Calu3 (cell line): Measurements from ENCODE around the gene SLC35E4. TPM values are rescaled to one million over a fixed set of nuclear protein-coding genes. Genes with fewer than 3 reads are reported as not detected.

Experiments used
- BruUV-seq: library from RNA; stranded (reverse); fragments of 400-500 nt; replicated peaks from 2 replicates; lab custom pipeline; 2021; lab: Mats Ljungman, UMichigan
- CTCF ChIA-PET: fragments of 300-600 bp; sonication (Branson Sonifier 250); formaldehyde crosslinking; loops from one replicate; lab custom pipeline; 2022; ENCODE audit warnings: antibody characterized with exemption; lab: Charles Lee
- DNase-seq: peaks from one replicate; pipeline ENCODE4 v3.0.0; 2022
- H3K27ac Mint-ChIP-seq: one replicate; pipeline ENCODE4 v1.8.0; 2022; ENCODE audit warnings: mixed read lengths; ENCODE audit not compliant: unreplicated experiment
- H3K27me3 Mint-ChIP-seq: one replicate; pipeline ENCODE4 v1.8.0; 2022; ENCODE audit warnings: mixed read lengths; ENCODE audit not compliant: unreplicated experiment
- H3K36me3 Mint-ChIP-seq: one replicate; pipeline ENCODE4 v1.8.0; 2022; ENCODE audit warnings: mild to moderate bottlenecking, moderate library complexity, mixed read lengths; ENCODE audit not compliant: insufficient read depth, unreplicated experiment
- H3K4me1 Mint-ChIP-seq: one replicate; pipeline ENCODE4 v1.8.0; 2022; ENCODE audit warnings: mild to moderate bottlenecking, low read depth, mixed read lengths; ENCODE audit not compliant: unreplicated experiment
- H3K4me3 Mint-ChIP-seq: one replicate; pipeline ENCODE4 v1.8.0; 2022; ENCODE audit warnings: mild to moderate bottlenecking, low read depth, moderate library complexity, mixed read lengths; ENCODE audit not compliant: unreplicated experiment
- H3K9me3 Mint-ChIP-seq: one replicate; pipeline ENCODE4 v1.8.0; 2022; ENCODE audit warnings: low read depth, mixed read lengths; ENCODE audit not compliant: unreplicated experiment
- intact Hi-C: fragments of 100-400 bp; cut with micrococcal nuclease; formaldehyde crosslinking; loops from one replicate; pipeline ENCODE4 v1.10.0; 2022; ENCODE audit not compliant: unreplicated experiment
- total RNA-seq: library from RNA; stranded (reverse); gene quantifications from 2 replicates; pipeline ENCODE4 v1.2.3, GENCODE V29; 2022
- TF ChIP-seq, protein P1 (sequence below): fragments of 200-600 bp; IDR thresholded peaks from one replicate; pipeline ENCODE4 v1.8.0; 2022; ENCODE audit warnings: antibody characterized with exemption; ENCODE audit not compliant: unreplicated experiment

The SLC35E4 gene
- total RNA-seq, 1 experiment from 2014 or later = 3.2 TPM

DNA sequence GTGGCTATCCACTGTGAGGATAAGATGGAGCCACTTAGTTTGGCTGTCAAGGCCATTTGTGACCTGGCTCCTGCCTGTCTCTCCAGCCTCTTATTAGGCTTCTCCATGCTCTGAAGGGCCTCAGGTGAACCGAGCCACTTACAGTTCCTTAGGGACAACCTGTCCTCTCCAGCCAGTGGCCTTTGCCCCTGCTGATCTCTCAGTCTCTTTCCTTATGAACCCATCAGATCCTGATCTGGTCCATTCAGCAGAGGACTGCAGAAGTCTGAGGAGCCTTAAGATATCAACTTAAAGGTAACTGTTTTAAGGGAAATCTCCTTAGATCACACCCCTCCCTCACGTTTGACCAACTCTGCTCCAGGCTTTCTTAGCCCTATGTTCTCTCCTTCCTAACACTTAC lies 29.7 kb downstream of the SLC35E4 start:
- TF ChIP-seq, protein P1, sequence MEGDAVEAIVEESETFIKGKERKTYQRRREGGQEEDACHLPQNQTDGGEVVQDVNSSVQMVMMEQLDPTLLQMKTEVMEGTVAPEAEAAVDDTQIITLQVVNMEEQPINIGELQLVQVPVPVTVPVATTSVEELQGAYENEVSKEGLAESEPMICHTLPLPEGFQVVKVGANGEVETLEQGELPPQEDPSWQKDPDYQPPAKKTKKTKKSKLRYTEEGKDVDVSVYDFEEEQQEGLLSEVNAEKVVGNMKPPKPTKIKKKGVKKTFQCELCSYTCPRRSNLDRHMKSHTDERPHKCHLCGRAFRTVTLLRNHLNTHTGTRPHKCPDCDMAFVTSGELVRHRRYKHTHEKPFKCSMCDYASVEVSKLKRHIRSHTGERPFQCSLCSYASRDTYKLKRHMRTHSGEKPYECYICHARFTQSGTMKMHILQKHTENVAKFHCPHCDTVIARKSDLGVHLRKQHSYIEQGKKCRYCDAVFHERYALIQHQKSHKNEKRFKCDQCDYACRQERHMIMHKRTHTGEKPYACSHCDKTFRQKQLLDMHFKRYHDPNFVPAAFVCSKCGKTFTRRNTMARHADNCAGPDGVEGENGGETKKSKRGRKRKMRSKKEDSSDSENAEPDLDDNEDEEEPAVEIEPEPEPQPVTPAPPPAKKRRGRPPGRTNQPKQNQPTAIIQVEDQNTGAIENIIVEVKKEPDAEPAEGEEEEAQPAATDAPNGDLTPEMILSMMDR = no peak
- Mint-ChIP-seq H3K4me1 (peaks cover 19% of the 10 kb centered on the region), H3K9me3 (no peaks in the 10 kb centered on the region), H3K27me3 (peaks cover 11% of the 10 kb centered on the region), H3K36me3 (peaks cover 27% of the 10 kb centered on the region), H3K4me3 (no peak overlapping the region), H3K27ac (no peak overlapping the region)
- no TSS peak for BruUV-seq
- CTCF ChIA-PET = no interaction called here
- intact Hi-C loops = no loop called here
- no peak for DNase-seq

DNA sequence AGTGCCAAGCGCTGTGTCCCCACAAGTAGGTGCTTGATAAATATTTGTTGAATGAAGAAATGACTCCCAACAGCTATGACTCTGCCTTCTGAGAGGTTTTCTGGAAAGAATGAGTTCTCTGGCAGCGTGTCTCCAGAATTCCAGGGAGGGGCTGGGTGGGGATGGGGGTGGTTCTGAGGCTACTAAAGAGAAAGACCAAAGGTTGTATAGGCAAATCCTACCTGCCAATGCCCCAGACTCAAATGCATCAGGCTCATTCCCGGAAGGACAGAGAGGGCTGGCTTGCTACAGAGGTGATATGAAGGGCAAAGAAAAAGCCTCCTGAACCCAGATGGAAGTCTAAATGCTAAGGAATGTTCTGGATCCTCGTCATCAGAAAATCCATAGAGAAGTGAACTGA lies 30.2 kb downstream of the SLC35E4 start:
- no peak for DNase-seq
- intact Hi-C loops = no loop called here
- peaks cover 27% of the 10 kb centered on the region for H3K36me3 Mint-ChIP-seq
- peaks cover 19% of the 10 kb centered on the region for H3K4me1 Mint-ChIP-seq
- peaks cover 11% of the 10 kb centered on the region for H3K27me3 Mint-ChIP-seq
- H3K4me3 Mint-ChIP-seq = no peak overlapping the region
- no peak overlapping the region for H3K27ac Mint-ChIP-seq
- no peaks in the 10 kb centered on the region for H3K9me3 Mint-ChIP-seq
- BruUV-seq = no TSS peak
- CTCF ChIA-PET = interaction anchor here (0.7 kb wide), 1 partner anchor 174 kb away, joined by 8 read pairs; no protein-coding TSS in a partner anchor
- TF ChIP-seq, protein P1 = no peak

DNA sequence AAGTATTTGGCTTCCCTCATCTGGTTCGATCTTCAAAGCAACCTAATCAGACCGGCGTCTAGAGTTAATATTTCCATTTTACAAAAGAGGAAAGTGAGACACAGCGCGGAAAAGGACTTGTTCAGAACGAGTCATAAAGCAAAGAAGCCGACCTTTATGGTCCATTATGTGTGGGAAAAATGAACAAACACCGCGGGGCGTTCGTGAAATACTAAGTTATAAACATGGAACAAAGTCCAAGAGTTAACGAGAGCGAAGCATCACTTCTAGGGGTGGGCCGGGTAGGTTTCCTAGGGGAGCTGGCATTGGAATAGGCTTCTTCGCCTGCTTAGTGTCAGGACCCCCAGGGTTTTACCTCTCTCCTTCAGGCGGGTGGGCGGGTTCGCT lies 31.5 kb downstream of the SLC35E4 start:
- H3K9me3 Mint-ChIP-seq = no peaks in the 10 kb centered on the region
- intact Hi-C loops = no loop called here
- H3K4me1 Mint-ChIP-seq = peaks cover 19% of the 10 kb centered on the region
- DNase-seq = no peak
- H3K27ac Mint-ChIP-seq = peak overlapping the region; percentile 82
- peak overlapping the region; percentile 94 for H3K4me3 Mint-ChIP-seq
- H3K36me3 Mint-ChIP-seq = peaks cover 27% of the 10 kb centered on the region
- CTCF ChIA-PET = interaction anchor here (0.6 to 2.1 kb wide), 5 partner anchors 24 to 156 kb away, joined by 3 to 7 read pairs (median 4); no protein-coding TSS in a partner anchor
- H3K27me3 Mint-ChIP-seq = peaks cover 11% of the 10 kb centered on the region
- BruUV-seq = TSS peak; percentile 68
- TF ChIP-seq, protein P1 = no peak

DNA sequence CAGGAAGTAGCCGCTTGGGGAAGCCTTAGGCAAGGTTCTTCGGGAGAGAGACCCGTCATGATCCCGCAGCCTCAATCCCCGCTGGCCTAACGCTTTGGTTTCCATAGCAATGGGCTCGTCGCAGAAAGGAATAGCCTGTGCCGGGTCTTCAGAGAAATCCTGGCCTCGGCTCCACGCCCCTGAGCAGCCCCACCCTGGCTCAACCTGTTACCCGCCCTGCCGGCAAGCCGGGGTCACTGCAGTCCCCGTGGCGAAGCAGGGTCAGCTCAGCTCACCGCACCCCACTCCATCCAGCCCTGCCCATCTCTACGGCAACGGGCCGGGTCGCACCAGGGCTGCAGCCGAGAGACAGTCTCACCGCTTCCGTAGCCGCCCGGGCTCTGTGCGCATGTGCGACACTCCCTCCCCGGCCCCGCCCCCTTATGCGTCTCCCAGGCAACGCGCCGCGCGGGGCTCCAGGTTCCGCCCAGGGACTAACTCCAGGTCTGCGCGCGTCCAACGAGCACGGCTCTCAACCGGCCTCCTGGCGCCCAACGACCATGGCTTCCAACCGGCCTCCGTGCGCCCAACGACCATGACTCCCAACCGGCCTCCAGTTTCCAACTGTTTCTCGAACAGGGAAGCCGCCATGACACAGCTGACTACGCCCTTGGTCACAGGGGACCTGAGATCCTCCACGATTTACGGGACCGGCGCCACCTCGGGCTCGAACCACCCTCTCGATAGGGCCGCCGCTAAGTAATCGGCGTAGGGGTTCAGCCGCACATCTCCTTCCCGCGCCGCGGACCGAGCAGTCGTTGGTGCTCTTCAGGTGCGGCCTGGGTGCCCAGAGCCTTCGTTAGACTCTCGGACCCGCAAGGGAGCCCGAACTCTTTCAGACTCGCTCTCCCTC lies 32.2 kb downstream of the SLC35E4 start, which contains the start of gene DUSP18:
Gene DUSP18, minus strand, starts transcription at position 382 of the 892 bp plus-strand sequence. CDS start 3,872 bp downstream, outside the sequence.
- TF ChIP-seq, protein P1 = peak; percentile 25
- peaks cover 27% of the 10 kb centered on the region for H3K36me3 Mint-ChIP-seq
- H3K9me3 Mint-ChIP-seq = no peaks in the 10 kb centered on the region
- TSS peak; percentile 99 for BruUV-seq
- peak within 1 kb of the TSS; percentile 82 for H3K27ac Mint-ChIP-seq
- peak within 1 kb of the TSS; percentile 94 for H3K4me3 Mint-ChIP-seq
- CTCF ChIA-PET = interaction anchor here (0.6 to 2.1 kb wide), 4 partner anchors 18 to 157 kb away, joined by 3 to 7 read pairs (median 5); no protein-coding TSS in a partner anchor
- DNase-seq = peak; percentile 94
- peaks cover 19% of the 10 kb centered on the region for H3K4me1 Mint-ChIP-seq
- H3K27me3 Mint-ChIP-seq = peaks cover 11% of the 10 kb centered on the region
- intact Hi-C loops = no loop called here
